T-helper 1 cell treated with Interleukin-12 subunit alpha and Interleukin-12 subunit beta and Interleukin-4 antibody, amounts not matched to agents 30 ng/mL and 1 ng/mL, for 36 hours (primary cell): ENCODE data around the gene THOP1. TPM values are rescaled to one million over a fixed set of nuclear protein-coding genes. Genes with fewer than 3 reads are reported as not detected.

Experiments
- intact Hi-C: fragments of 100-400 bp; cut with micrococcal nuclease; formaldehyde crosslinking; loops from one replicate; pipeline ENCODE4 v1.15.1; 2024
- total RNA-seq: library from RNA; stranded (reverse); gene quantifications from 2 replicates; pipeline ENCODE4 v1.2.3, GENCODE V29; 2022

Gene THOP1
- total RNA-seq, 1 donor from 2014 or later: 103 TPM

GRCh38 chr19:2761876-2762782 lies 23.2 kb upstream of the THOP1 start:
- intact Hi-C loops: no loop called here

GRCh38 chr19:2762783-2763496 lies 22.4 kb upstream of the THOP1 start:
- intact Hi-C loops: no loop called here

GRCh38 chr19:2763687-2764086 lies 21.6 kb upstream of the THOP1 start:
- intact Hi-C loops: no loop called here

GRCh38 chr19:2764945-2765344 lies 20.4 kb upstream of the THOP1 start:
- intact Hi-C loops: no loop called here

GRCh38 chr19:2765376-2765775 lies 19.9 kb upstream of the THOP1 start:
- intact Hi-C loops: no loop called here

GRCh38 chr19:2766594-2767372 lies 18.5 kb upstream of the THOP1 start:
- intact Hi-C loops: no loop called here

GRCh38 chr19:2767688-2768087 lies 17.6 kb upstream of the THOP1 start:
- intact Hi-C loops: no loop called here

- intact Hi-C loops: no loop called here
These were observed 16.8 kb upstream of the THOP1 start for GRCh38 chr19:2768365-2769132.

GRCh38 chr19:2769218-2769617 lies 16.1 kb upstream of the THOP1 start:
- intact Hi-C loops: no loop called here

GRCh38 chr19:2770055-2771013 lies 15.0 kb upstream of the THOP1 start:
- intact Hi-C loops: no loop called here

GRCh38 chr19:2771786-2772674 lies 13.3 kb upstream of the THOP1 start:
- intact Hi-C loops: no loop called here

- intact Hi-C loops: no loop called here
These were observed 11.1 kb upstream of the THOP1 start for GRCh38 chr19:2774083-2774679.

GRCh38 chr19:2774953-2775555 lies 10.2 kb upstream of the THOP1 start:
- intact Hi-C loops: no loop called here

- intact Hi-C loops: no loop called here
These were observed 9.5 kb upstream of the THOP1 start for GRCh38 chr19:2775556-2776430.

- intact Hi-C loops: no loop called here
These were observed 7.2 kb upstream of the THOP1 start for GRCh38 chr19:2777952-2778683.

- intact Hi-C loops: no loop called here
These were observed 6.1 kb upstream of the THOP1 start for GRCh38 chr19:2779121-2779740.
